Skin epidermis (tissue), 12 donors: Measurements from ENCODE around the gene SLC22A13.
"Not testable (repeated sequence)": the region's sequence is repeated elsewhere in the genome, so short reads cannot be mapped to it uniquely, and the experiment has no call there.

Experiments
- H3K27ac ChIP-seq, 21 experiments: fragments of 200-600 bp; sonication (generic) in 11 of 21; one replicate each; pipeline ENCODE4 v1.5.0; 2020; ENCODE audit warnings: mild to moderate bottlenecking in 3 of 21, inconsistent platforms in 2 of 21, moderate library complexity in 2 of 21
- H3K4me3 ChIP-seq, 7 experiments: fragments of 200-600 bp; sonication (generic) in 2 of 7; one replicate each; pipeline ENCODE4 v1.5.0; 2020; ENCODE audit warnings: inconsistent platforms in 2 of 7, mild to moderate bottlenecking in 2 of 7, moderate library complexity in 1 of 7

SLC22A13 gene

GRCh38 chr3:38289286-38290217 lies 23.9 kb downstream of the SLC22A13 start:
- not testable (repeated sequence) for H3K27ac ChIP-seq, H3K4me3 ChIP-seq

GRCh38 chr3:38297053-38297452 lies 31.4 kb downstream of the SLC22A13 start:
- not testable (repeated sequence) for H3K27ac ChIP-seq, H3K4me3 ChIP-seq

- no peak overlapping the region for H3K4me3 ChIP-seq
- peak overlapping the region in 1 of 21 experiments; percentile 17 for H3K27ac ChIP-seq
Observed at GRCh38 chr3:38297537-38297936, 31.9 kb downstream of the SLC22A13 start.

GRCh38 chr3:38297947-38298711 lies 32.5 kb downstream of the SLC22A13 start:
- Histone ChIP-seq H3K27ac (no peak overlapping the region), H3K4me3 (no peak overlapping the region)

- no peak overlapping the region for H3K4me3 ChIP-seq
- H3K27ac ChIP-seq = no peak overlapping the region
Observed at GRCh38 chr3:38306941-38307340, 41.3 kb downstream of the SLC22A13 start.

- no peak overlapping the region for H3K4me3 ChIP-seq
- H3K27ac ChIP-seq = no peak overlapping the region
Observed at GRCh38 chr3:38307599-38307998, 42.0 kb downstream of the SLC22A13 start.

GRCh38 chr3:38308456-38308855 lies 42.8 kb downstream of the SLC22A13 start:
- Histone ChIP-seq H3K4me3 (no peak overlapping the region), H3K27ac (no peak overlapping the region)

GRCh38 chr3:38311476-38311875 lies 45.9 kb downstream of the SLC22A13 start:
- Histone ChIP-seq H3K27ac (no peak overlapping the region), H3K4me3 (no peak overlapping the region)

- no peak overlapping the region for H3K4me3 ChIP-seq
- no peak overlapping the region for H3K27ac ChIP-seq
Observed at GRCh38 chr3:38311941-38312340, 46.3 kb downstream of the SLC22A13 start.

- Histone ChIP-seq H3K4me3 (no peak overlapping the region), H3K27ac (no peak overlapping the region)
Observed at GRCh38 chr3:38312356-38312755, 46.7 kb downstream of the SLC22A13 start.

- no peak overlapping the region for H3K27ac ChIP-seq
- no peak overlapping the region for H3K4me3 ChIP-seq
Observed at GRCh38 chr3:38313263-38313662, 47.7 kb downstream of the SLC22A13 start.

GRCh38 chr3:38313695-38314094 lies 48.1 kb downstream of the SLC22A13 start:
- Histone ChIP-seq H3K27ac (no peak overlapping the region), H3K4me3 (no peak overlapping the region)

GRCh38 chr3:38314112-38314763 lies 48.6 kb downstream of the SLC22A13 start:
- Histone ChIP-seq H3K4me3 (no peak overlapping the region), H3K27ac (no peak overlapping the region)

- Histone ChIP-seq H3K27ac (no peak overlapping the region), H3K4me3 (no peak overlapping the region)
Observed at GRCh38 chr3:38314764-38315487, 49.3 kb downstream of the SLC22A13 start.

GRCh38 chr3:38315488-38316230 lies 50.0 kb downstream of the SLC22A13 start:
- no peak overlapping the region for H3K27ac ChIP-seq
- no peak overlapping the region for H3K4me3 ChIP-seq

GRCh38 chr3:38316356-38317191 lies 51.0 kb downstream of the SLC22A13 start:
- Histone ChIP-seq H3K4me3 (no peak overlapping the region), H3K27ac (no peak overlapping the region)

GRCh38 chr3:38317192-38317759 lies 51.7 kb downstream of the SLC22A13 start:
- Histone ChIP-seq H3K4me3 (no peak overlapping the region), H3K27ac (no peak overlapping the region)
